ENCODE measurements around the gene RIC3. TPM values are rescaled to one million over a fixed set of nuclear protein-coding genes. Genes with fewer than 3 reads are reported as not detected.
A peak's percentile ranks its signal among the peaks of the same experiment; 100 is the strongest.
"Not testable (repeated sequence)": the region's sequence is repeated elsewhere in the genome, so short reads cannot be mapped to it uniquely, and the experiment has no call there.

RIC3 gene
- total RNA-seq, 1 donor from 2014 or later: 5.7 TPM

- peak; percentile 24 for DNase-seq
Observed at GRCh38 chr11:8190431-8190830, 21.6 kb upstream of the RIC3 start.

- no peak for DNase-seq
Observed at GRCh38 chr11:8186429-8186828, 17.6 kb upstream of the RIC3 start.

- no peak for DNase-seq
Observed at GRCh38 chr11:8183111-8183510, 14.3 kb upstream of the RIC3 start.

- no peak for DNase-seq
Observed at GRCh38 chr11:8180469-8180868, 11.6 kb upstream of the RIC3 start.

DNA sequence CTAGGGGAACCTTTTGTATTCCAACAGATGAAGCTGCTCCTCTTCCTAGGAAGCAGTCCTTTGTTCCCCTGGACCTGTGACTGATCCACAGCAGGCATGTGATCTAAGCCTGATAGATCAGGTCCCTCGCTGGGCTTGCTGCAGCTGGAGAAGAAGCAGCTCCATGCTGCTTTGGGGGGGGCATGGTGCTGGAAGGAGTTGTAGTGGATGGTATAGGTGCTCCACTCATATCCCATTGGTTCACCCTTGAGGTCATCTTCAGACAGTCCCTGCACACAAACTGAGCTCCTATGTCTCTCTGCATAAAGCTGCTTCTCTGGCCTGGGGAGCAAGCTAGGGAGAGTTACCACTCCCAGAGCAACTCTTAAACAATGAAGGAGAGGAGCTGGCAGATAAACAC, 9.5 kb upstream of the RIC3 start:
- no peak for DNase-seq

- DNase-seq: no peak
Observed at GRCh38 chr11:8177136-8177535, 8.3 kb upstream of the RIC3 start.

GRCh38 chr11:8167796-8168195, 1.0 kb downstream of the RIC3 start:
- DNase-seq: peak; percentile 38

DNA sequence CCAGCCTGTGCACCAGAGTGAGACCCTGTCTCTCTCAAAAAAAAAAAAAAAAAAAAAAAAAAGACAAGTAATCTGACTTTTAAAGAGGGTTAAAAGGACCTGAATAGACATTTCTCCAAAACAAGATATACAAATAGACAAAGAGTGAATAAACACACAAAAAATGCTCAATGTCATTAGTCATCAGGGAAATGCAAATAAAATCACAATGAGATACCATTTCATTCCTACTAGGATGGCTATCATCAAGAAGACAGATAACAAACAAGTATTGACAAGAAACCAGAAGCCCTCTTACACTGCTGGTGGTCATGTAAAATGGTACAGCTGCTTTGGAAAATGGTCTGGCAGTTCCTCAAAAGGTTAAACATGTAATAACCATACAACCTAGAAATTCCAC, 4.1 kb downstream of the RIC3 start:
- DNase-seq: no peak

GRCh38 chr11:8161627-8162304, 7.1 kb downstream of the RIC3 start:
- not testable (repeated sequence) for DNase-seq

- DNase-seq: no peak
Observed at GRCh38 chr11:8156877-8157276, 11.9 kb downstream of the RIC3 start.

GRCh38 chr11:8149726-8150125, 19.1 kb downstream of the RIC3 start:
- DNase-seq: no peak

DNA sequence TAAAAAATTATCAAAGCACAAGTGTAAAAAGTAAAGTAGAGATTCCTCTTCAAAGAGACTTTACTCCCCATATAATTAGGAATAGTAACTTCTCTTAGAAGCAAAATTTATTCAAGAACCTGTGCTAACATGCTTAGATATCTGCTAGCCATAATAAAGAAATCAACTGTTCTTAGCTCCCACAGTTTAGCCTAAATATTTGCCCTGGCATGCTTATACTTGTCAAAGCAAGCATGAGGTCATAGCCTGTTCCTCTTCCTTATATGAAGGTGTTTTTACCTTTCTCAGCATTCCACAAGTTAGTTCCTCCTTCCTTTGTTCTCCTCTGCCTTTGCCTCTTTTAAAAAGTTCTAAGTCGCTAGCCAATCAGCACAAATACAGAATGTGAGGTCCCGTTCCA, 30.3 kb downstream of the RIC3 start:
- DNase-seq: no peak

DNA sequence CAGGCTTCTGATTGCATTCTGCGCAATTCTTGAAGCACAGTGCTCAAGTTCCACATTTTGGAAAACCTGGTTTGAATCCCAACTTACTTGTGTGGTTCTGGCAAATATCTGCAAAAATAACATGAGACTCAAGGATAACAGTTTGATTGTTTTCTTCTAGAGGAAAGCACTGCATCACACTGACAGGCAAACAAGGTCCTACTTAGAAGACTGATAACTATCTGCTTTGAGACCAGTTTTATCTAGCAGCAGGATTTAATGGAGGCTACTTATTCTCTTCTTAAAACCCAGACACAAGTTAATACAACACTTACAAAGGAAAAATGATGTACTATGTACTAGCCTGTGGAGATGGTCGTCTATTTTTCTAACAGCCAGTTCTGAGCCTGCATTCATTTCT, 41.4 kb downstream of the RIC3 start:
- DNase-seq: no peak

GRCh38 chr11:8126649-8127289, 42.1 kb downstream of the RIC3 start:
- no peak for DNase-seq

- DNase-seq: no peak
Observed at GRCh38 chr11:8122173-8122764, 46.6 kb downstream of the RIC3 start.

- DNase-seq: peak; percentile 48
Observed at GRCh38 chr11:8111636-8112035, 57.2 kb downstream of the RIC3 start.

GRCh38 chr11:8110396-8110795, 58.4 kb downstream of the RIC3 start:
- no peak for DNase-seq

GRCh38 chr11:8109675-8110074, 59.1 kb downstream of the RIC3 start:
- no peak for DNase-seq

GRCh38 chr11:8108421-8108820, 60.4 kb downstream of the RIC3 start:
- DNase-seq: no peak

DNA sequence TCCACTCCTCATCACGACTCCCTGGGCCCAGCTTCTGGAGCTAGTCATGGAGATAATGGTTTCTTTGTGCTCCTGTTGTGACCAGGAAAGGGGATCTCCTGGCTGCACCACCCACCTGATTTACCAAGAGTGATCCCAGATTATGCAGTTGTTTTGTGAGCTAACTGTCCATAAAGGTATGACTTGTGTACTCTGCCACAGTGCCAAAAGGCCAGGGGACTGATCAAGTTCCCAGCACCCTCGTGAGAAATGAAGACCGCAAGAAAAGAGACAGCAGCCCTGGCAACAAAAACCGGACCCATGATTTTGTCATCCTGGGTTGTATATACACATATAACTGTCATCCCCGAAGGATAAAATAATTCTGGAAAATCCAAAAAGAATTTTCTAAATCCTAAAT, 61.2 kb downstream of the RIC3 start:
- DNase-seq: no peak

DNA sequence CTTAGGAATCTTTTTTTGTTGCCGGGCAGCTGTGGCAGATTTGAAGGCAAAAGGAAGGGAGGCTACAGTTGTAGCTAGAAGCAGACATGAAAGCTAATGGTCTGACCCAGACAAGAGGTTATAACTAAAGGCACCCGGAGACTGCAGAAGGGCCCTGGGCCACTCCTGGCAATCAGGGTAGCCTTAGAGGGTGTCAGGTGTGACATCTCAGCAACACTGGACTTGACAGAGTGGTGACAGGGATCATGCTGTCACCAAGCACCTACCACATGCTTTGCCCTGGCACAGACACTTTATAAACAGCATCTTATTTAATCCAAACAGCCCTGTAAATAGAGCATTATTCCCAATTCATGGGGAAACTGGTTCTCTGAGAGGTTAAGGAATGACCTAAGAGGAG, 62.1 kb downstream of the RIC3 start:
- no peak for DNase-seq

DNA sequence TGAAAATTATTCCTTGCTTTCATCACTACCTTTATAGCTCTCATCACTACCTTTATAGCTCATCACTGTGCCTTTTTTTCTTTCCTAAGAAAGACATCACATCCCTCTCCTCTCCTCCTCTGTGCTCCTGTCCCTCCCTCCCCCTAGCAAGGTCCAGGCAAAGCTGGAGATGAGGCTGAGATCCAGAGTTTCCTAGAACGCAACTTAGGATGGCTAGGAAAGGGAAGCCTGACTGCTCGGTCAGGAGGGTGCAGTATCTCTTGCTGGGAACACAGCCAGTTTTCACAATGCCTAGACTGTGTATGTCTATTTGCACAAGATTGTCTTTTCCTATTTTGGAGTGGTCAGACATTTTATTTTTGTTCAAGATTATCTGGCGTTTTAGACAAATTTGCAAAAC, 63.2 kb downstream of the RIC3 start:
- DNase-seq: no peak

GRCh38 chr11:8105133-8105532, 63.7 kb downstream of the RIC3 start:
- DNase-seq: no peak

GRCh38 chr11:8103909-8104308, 64.9 kb downstream of the RIC3 start:
- no peak for DNase-seq

Measured in tongue (tissue), 2 donors.